Endothelial cell (in vitro differentiated cells): ENCODE results near the gene LRBA. TPM values are rescaled to one million over a fixed set of nuclear protein-coding genes. Genes with fewer than 3 reads are reported as not detected.

ENCODE experiments used
- DNase-seq: peaks from one replicate; pipeline ENCODE4 v3.0.0; 2021; ENCODE audit warnings: low spot score
- H3K27ac Mint-ChIP-seq: one replicate; pipeline ENCODE4 v1.8.0; 2021; ENCODE audit warnings: mixed read lengths, inconsistent platforms; ENCODE audit not compliant: unreplicated experiment
- H3K27me3 Mint-ChIP-seq: one replicate; pipeline ENCODE4 v1.8.0; 2021; ENCODE audit warnings: mild to moderate bottlenecking, moderate library complexity, mixed read lengths, inconsistent platforms; ENCODE audit not compliant: unreplicated experiment
- H3K36me3 Mint-ChIP-seq: one replicate; pipeline ENCODE4 v1.8.0; 2021; ENCODE audit warnings: mild to moderate bottlenecking, low read depth, mixed read lengths, inconsistent platforms; ENCODE audit not compliant: unreplicated experiment
- H3K4me1 Mint-ChIP-seq: one replicate; pipeline ENCODE4 v1.8.0; 2021; ENCODE audit warnings: mild to moderate bottlenecking, mixed read lengths, inconsistent platforms; ENCODE audit not compliant: unreplicated experiment
- H3K4me3 Mint-ChIP-seq: one replicate; pipeline ENCODE4 v1.8.0; 2021; ENCODE audit warnings: mild to moderate bottlenecking, mixed read lengths, inconsistent platforms; ENCODE audit not compliant: unreplicated experiment
- H3K9me3 Mint-ChIP-seq: one replicate; pipeline ENCODE4 v1.8.0; 2021; ENCODE audit warnings: mixed read lengths, inconsistent platforms; ENCODE audit not compliant: unreplicated experiment
- total RNA-seq: library from RNA; stranded (reverse); fragmentation: NEBNext Ultra II Directional; extraction: Animal tissue kit (Norgen Biotek cat#: 25700); gene quantifications from one replicate; pipeline ENCODE4 v1.2.1, GENCODE V29; 2021; ENCODE audit not compliant: unreplicated experiment
- TF ChIP-seq, protein P1 (sequence below): fragments of 200-600 bp; sonication (generic); IDR thresholded peaks from one replicate; pipeline ENCODE4 v1.5.0; 2021; ENCODE audit warnings: antibody characterized with exemption; ENCODE audit not compliant: unreplicated experiment

LRBA gene
- total RNA-seq, 1 donor from 2014 or later = 44.3 TPM

DNA sequence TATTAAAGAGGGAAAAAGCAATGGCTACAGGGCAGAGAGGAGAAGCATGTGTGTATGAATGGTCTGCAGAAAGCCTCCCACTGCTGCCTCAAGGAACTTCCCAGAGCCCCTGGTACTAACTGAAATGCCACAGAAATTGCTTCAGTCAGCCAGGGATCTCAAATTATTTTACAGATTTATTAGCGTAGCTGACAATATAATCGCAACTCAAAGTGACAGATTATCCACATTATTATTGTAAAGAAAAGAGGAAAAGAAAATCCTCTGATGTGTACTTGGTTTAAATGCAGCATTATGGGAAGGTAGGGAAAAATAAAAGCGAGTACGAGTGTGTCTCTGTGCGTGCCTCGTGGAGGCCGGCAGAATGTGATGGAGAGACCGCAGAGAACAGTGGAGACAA, 734.1 kb downstream of the LRBA start:
- H3K36me3 Mint-ChIP-seq = peaks cover 6% of the 10 kb centered on the region
- no peak overlapping the region for H3K27ac Mint-ChIP-seq
- TF ChIP-seq, protein P1, sequence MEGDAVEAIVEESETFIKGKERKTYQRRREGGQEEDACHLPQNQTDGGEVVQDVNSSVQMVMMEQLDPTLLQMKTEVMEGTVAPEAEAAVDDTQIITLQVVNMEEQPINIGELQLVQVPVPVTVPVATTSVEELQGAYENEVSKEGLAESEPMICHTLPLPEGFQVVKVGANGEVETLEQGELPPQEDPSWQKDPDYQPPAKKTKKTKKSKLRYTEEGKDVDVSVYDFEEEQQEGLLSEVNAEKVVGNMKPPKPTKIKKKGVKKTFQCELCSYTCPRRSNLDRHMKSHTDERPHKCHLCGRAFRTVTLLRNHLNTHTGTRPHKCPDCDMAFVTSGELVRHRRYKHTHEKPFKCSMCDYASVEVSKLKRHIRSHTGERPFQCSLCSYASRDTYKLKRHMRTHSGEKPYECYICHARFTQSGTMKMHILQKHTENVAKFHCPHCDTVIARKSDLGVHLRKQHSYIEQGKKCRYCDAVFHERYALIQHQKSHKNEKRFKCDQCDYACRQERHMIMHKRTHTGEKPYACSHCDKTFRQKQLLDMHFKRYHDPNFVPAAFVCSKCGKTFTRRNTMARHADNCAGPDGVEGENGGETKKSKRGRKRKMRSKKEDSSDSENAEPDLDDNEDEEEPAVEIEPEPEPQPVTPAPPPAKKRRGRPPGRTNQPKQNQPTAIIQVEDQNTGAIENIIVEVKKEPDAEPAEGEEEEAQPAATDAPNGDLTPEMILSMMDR = no peak
- no peaks in the 10 kb centered on the region for H3K9me3 Mint-ChIP-seq
- no peak overlapping the region for H3K4me3 Mint-ChIP-seq
- DNase-seq = no peak
- H3K27me3 Mint-ChIP-seq = peaks cover 2% of the 10 kb centered on the region
- peaks cover 2% of the 10 kb centered on the region for H3K4me1 Mint-ChIP-seq

DNA sequence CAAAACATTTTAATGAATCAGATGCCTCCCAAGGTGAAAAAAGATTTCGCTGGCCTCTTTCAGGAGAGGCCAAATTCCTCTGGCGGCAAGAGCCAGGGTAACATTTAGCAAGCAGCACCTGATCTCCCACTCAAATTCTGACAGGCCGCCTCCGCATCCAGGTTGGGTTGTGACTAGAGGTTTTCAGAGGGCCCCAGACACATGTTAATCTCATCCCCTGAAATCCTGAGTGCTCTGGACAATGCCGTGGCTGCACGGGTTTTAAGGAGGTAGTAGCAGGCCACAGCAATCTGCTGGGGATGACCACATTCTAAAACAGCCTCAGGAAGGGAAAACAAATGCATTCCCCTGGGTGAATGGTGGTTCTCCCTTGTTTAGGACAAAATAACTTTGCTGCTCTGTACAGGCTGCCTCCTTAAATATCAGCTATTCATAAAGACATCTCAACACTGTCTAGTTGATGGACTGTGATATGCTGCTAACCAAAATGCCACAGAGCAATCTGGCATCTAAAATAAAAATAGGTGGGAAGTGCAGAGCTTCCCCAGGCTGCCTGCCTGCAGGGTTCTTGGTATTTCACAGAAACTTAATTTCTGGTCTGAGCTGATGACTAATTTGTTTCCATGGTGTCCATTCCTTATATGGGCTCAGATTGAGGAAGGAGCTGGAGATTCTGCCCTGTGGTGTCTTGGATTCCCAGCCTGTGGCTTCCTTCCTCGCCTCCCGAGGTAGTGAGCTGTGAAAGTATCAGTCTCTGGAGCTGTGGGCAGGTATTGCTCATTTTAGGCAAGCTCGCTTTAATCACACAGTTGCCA, 734.8 kb downstream of the LRBA start:
- Mint-ChIP-seq H3K36me3 (peaks cover 6% of the 10 kb centered on the region), H3K9me3 (no peaks in the 10 kb centered on the region), H3K4me1 (peaks cover 2% of the 10 kb centered on the region), H3K27me3 (peaks cover 2% of the 10 kb centered on the region), H3K27ac (no peak overlapping the region), H3K4me3 (no peak overlapping the region)
- no peak for DNase-seq
- TF ChIP-seq, protein P1 = no peak

DNA sequence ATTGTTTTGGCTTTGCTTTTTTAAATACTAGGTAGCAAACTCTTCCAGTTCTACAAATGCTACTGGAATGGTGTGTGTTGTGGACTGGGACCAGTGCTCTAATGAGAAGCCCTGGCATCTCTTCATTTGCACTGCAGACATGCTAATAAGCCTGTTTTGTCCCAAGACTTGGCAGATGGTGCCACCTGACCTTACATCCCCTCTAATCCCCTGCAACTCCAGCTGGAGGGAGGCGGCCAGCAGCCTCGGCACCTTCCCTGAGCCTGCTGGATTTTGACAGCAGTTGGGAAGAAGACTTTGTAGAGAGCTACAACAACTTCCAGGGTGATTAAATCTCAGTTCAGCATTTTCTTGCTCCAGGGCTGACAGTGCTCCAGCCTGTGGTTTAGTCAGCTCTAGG, 736.9 kb downstream of the LRBA start:
- Mint-ChIP-seq H3K27ac (no peak overlapping the region), H3K9me3 (no peaks in the 10 kb centered on the region), H3K36me3 (peaks cover 6% of the 10 kb centered on the region), H3K27me3 (peaks cover 2% of the 10 kb centered on the region), H3K4me1 (peaks cover 2% of the 10 kb centered on the region), H3K4me3 (no peak overlapping the region)
- DNase-seq = no peak
- TF ChIP-seq, protein P1 = no peak

DNA sequence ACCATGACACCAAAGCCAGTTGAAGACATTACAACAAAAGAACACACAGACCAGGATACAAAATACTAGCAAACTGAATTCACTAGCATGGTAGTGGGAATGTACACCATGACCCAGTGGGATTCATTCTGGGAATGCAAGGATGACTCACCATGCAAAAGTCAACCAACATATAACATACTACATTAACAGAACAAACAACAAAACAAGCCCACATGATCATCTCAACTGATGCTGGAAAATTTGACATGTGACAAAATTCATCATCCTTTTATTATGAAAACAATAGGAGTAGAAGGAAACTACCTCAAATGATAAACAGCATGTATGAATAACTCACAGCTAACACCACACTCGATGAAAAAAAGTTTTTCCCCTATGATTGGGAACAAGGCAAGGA, 746.6 kb downstream of the LRBA start:
- TF ChIP-seq, protein P1 = no peak
- Mint-ChIP-seq H3K9me3 (no peaks in the 10 kb centered on the region), H3K36me3 (peaks cover 13% of the 10 kb centered on the region), H3K4me3 (no peak overlapping the region), H3K27me3 (no peaks in the 10 kb centered on the region), H3K4me1 (no peaks in the 10 kb centered on the region), H3K27ac (no peak overlapping the region)
- no peak for DNase-seq

DNA sequence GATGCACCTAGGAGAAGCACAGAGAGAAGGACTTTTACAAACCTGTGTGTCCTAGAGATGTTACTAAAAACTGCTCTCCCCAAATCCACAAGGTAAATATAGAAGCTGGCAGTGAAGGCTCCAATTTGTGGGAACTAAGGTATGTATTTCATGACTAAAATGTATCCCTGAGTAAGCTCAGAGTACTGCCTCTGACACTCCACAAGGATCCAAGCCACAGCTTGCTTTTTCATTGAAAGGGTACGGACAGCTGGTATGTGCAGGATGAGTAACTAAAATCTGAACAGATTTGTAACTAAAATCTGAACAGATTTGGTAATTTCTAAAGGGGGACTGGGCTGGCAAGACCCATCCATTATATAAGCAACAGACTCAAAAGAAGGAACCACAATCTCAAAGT, 749.3 kb downstream of the LRBA start:
- Mint-ChIP-seq H3K27me3 (no peaks in the 10 kb centered on the region), H3K4me3 (no peak overlapping the region), H3K4me1 (no peaks in the 10 kb centered on the region), H3K36me3 (peaks cover 13% of the 10 kb centered on the region), H3K27ac (no peak overlapping the region), H3K9me3 (no peaks in the 10 kb centered on the region)
- no peak for DNase-seq
- TF ChIP-seq, protein P1 = no peak
